Measurements from ENCODE around the gene GLB1L.

GRCh38 chr2:219261024-219261855 lies 16.0 kb upstream of the GLB1L start:
- no peak for TF ChIP-seq FOXP2 (optimal IDR thresholded peaks at IDR 0.05; ENCODE audit: control extremely low read depth, extremely low read length, insufficient read depth)
- TF ChIP-seq POLR2AphosphoS5 (IDR thresholded peaks at IDR 0.05; ENCODE audit: borderline replicate concordance, low read depth, low read length) = no peak
